Mesothelial cell of epicardium (in vitro differentiated cells): ENCODE data around the gene ALPI. TPM values are rescaled to one million over a fixed set of nuclear protein-coding genes. Genes with fewer than 3 reads are reported as not detected.

Experiments used
- DNase-seq, 2 experiments: peaks; one replicate each; pipeline ENCODE4 v3.0.0; 2021; ENCODE audit warnings: low spot score in 2 of 2; ENCODE audit not compliant: unreplicated experiment in 2 of 2
- H3K27ac Mint-ChIP-seq: 2 replicates; pipeline ENCODE4 v1.8.0; 2021; ENCODE audit warnings: mixed read lengths
- H3K27me3 Mint-ChIP-seq: 2 replicates; pipeline ENCODE4 v1.8.0; 2021; ENCODE audit warnings: low read depth, mixed read lengths
- H3K36me3 Mint-ChIP-seq: 2 replicates; pipeline ENCODE4 v1.8.0; 2021; ENCODE audit warnings: mixed read lengths
- H3K4me1 Mint-ChIP-seq: 2 replicates; pipeline ENCODE4 v1.8.0; 2021; ENCODE audit warnings: mixed read lengths
- H3K4me3 Mint-ChIP-seq: 2 replicates; pipeline ENCODE4 v1.8.0; 2021; ENCODE audit warnings: mild to moderate bottlenecking, moderate library complexity, mixed read lengths
- H3K9me3 Mint-ChIP-seq: 2 replicates; pipeline ENCODE4 v1.8.0; 2021; ENCODE audit warnings: mixed read lengths
- CTCF ChIP-seq: fragments of 200-600 bp; sonication (generic); IDR thresholded peaks from one replicate; pipeline ENCODE4 v1.5.0; 2021; ENCODE audit warnings: antibody characterized with exemption; ENCODE audit not compliant: unreplicated experiment
- total RNA-seq: library from RNA; stranded (reverse); gene quantifications from 3 replicates; pipeline ENCODE4 v1.2.1, GENCODE V29; 2021

The ALPI gene
- total RNA-seq, 1 donor from 2014 or later = not detected

GRCh38 chr2:232503809-232504323, 47.9 kb downstream of the ALPI start:
- TF ChIP-seq CTCF = no peak
- no peaks in the 10 kb centered on the region for H3K9me3 Mint-ChIP-seq
- peak overlapping the region; percentile 63 for H3K4me3 Mint-ChIP-seq
- H3K4me1 Mint-ChIP-seq = peaks cover 36% of the 10 kb centered on the region
- peaks cover 76% of the 10 kb centered on the region for H3K27me3 Mint-ChIP-seq
- H3K36me3 Mint-ChIP-seq = no peaks in the 10 kb centered on the region
- DNase-seq = no peak
- no peak overlapping the region for H3K27ac Mint-ChIP-seq

DNA sequence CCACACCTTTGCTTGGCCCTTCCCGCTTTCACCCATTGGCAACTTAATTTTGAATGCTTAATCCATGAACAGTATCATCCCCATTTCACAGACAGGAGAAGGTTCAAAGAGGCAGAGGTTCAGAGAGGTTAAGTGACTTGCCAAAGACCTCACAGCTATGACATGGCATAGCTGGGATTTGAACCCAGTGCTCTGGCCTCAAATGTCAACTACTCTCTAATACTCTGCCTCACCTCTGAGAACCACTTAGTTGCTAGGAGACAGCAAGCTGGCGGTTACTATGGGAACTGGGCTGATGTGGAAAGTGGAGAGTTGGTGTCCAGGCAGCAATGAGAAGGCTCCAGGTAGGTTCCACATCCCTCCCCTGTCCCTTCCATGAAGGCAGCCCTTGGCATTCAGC, 48.5 kb downstream of the ALPI start:
- no peaks in the 10 kb centered on the region for H3K9me3 Mint-ChIP-seq
- H3K4me1 Mint-ChIP-seq = peaks cover 36% of the 10 kb centered on the region
- H3K4me3 Mint-ChIP-seq = no peak overlapping the region
- no peak for DNase-seq
- peaks cover 75% of the 10 kb centered on the region for H3K27me3 Mint-ChIP-seq
- H3K36me3 Mint-ChIP-seq = no peaks in the 10 kb centered on the region
- H3K27ac Mint-ChIP-seq = no peak overlapping the region
- no peak for TF ChIP-seq CTCF

DNA sequence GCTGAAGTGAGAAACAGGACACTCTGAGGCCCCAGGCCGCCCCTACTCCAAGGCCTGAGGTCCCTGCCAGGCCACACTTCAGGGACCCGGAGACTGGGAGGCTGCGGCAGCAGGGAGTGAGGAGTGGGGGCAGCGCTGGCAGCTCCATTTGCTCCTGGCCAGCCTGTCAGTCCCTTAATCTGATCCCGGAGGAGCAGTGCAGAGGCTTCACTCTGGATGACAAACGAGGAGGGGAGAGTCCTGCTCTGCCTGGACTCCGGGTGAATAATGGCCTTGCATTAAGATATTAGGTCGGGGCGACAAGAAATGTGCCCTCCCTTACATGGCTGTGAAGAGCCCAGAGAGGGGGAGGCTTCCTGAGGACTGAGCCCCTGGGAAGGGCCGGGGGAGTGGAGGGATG, 49.9 kb downstream of the ALPI start:
- Mint-ChIP-seq H3K9me3 (no peaks in the 10 kb centered on the region), H3K27me3 (peaks cover 75% of the 10 kb centered on the region), H3K4me3 (no peak overlapping the region), H3K36me3 (no peaks in the 10 kb centered on the region), H3K27ac (no peak overlapping the region), H3K4me1 (peaks cover 36% of the 10 kb centered on the region)
- DNase-seq = no peak
- TF ChIP-seq CTCF = no peak

GRCh38 chr2:232506709-232507108, 50.8 kb downstream of the ALPI start:
- Mint-ChIP-seq H3K4me1 (peaks cover 32% of the 10 kb centered on the region), H3K27me3 (peaks cover 76% of the 10 kb centered on the region), H3K36me3 (no peaks in the 10 kb centered on the region), H3K4me3 (no peak overlapping the region), H3K27ac (no peak overlapping the region), H3K9me3 (no peaks in the 10 kb centered on the region)
- DNase-seq = no peak
- no peak for TF ChIP-seq CTCF

DNA sequence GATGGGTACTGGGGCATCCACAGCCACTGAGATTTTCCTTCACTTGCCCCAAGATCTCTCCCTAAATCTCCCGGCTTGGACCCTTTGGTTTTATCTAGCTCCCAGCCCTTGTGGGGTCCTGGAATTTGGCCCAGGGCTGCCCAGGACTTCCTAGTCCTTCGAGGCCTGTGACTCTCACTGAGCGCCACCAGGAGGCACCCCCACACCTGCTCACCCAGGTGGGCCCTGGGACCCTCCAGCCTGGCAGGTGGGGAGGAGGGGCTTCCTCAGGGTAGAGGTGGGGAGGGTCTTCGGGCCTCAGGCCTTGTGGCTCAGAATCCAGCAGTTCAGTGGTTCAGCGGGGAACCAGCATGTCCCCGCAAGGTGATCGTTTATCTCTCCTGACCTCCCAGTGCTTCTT, 52.3 kb downstream of the ALPI start:
- no peak overlapping the region for H3K27ac Mint-ChIP-seq
- no peaks in the 10 kb centered on the region for H3K36me3 Mint-ChIP-seq
- H3K27me3 Mint-ChIP-seq = peaks cover 76% of the 10 kb centered on the region
- no peaks in the 10 kb centered on the region for H3K9me3 Mint-ChIP-seq
- H3K4me3 Mint-ChIP-seq = no peak overlapping the region
- TF ChIP-seq CTCF = no peak
- DNase-seq = no peak
- H3K4me1 Mint-ChIP-seq = peaks cover 31% of the 10 kb centered on the region

Other genes with a start within 250 kb of the ALPI start
- gene ALPP, start 77.4 kb upstream of the ALPI start, total RNA-seq = not detected in 3 replicates
- gene ALPG, start 49.3 kb upstream of the ALPI start, total RNA-seq = not detected in 3 replicates
- 8.8 to 9.7 TPM (median 9.5 TPM) in 3 replicates for gene ECEL1, start 31.7 kb downstream of the ALPI start, total RNA-seq
- 0.09 TPM in 1 of 3 replicates, not detected in the others for gene PRSS56, start 64.2 kb downstream of the ALPI start, total RNA-seq
- not detected in 3 replicates for gene CHRND, start 70.0 kb downstream of the ALPI start, total RNA-seq
- gene CHRNG, start 83.5 kb downstream of the ALPI start, total RNA-seq = 0.11 TPM in 1 of 3 replicates, not detected in the others
- 11.0 to 12.2 TPM (median 11.2 TPM) in 3 replicates for gene TIGD1, start 94.4 kb downstream of the ALPI start, total RNA-seq
- gene EIF4E2, start 94.5 kb downstream of the ALPI start, total RNA-seq = 72.2 to 78.3 TPM (median 72.5 TPM) in 3 replicates
- gene EFHD1, start 177.5 kb downstream of the ALPI start, total RNA-seq = 5.3 to 5.6 TPM (median 5.4 TPM) in 3 replicates
- 75.3 to 78.8 TPM (median 76.9 TPM) in 3 replicates for gene GIGYF2, start 241.2 kb downstream of the ALPI start, total RNA-seq